Measurements from ENCODE around the gene EPB41L2. TPM values are rescaled to one million over a fixed set of nuclear protein-coding genes. Genes with fewer than 3 reads are reported as not detected.

EPB41L2 gene
- total and polyA plus RNA-seq, 10 donors, result 19.3 to 210 (median 123) TPM

DNA sequence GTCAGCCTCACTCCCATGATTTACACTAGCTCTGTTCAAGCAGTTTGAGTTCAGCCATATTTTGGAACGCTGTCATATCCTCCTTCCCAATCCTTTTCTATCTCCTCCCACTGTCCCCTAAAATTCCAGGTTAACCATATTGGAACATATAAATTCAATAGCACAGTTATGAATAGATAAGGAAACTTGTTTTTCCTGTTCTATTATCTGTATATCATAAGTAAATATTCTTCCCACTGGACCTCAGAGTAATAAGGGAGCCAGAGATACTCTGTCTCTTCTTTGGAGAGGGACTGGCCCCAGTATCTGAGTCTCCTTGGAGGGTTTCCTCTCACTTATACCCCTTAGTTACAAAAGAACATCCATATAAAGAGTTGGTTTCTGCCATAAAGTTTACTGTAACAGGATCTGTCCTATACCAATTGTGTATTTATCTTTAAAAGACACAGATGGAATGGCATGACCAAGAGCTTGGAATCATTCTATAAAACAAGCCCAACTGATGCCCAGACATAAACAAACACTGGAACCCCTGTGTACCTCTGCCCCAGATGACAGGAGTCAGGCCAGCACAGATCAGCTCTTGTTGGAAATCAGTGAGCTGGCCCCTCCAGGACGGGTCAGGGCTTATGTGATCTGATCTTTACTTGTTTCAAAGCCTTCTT, 67.1 kb downstream of the EPB41L2 start:
- WGBS, 5 donors, result 88 to 97% (median 92%) methylated on average over 2 of the region's 2 CpGs
- Histone ChIP-seq H3K36me3 (no peaks in the 10 kb centered on the region), H3K27me3 (replicated peaks in 1 of 7) (no peaks in the 10 kb centered on the region), H3K4me1 (peaks cover 0 to 12% (median 2%) of the 10 kb centered on the region in 6 donors), H3K9me3 (no peaks in the 10 kb centered on the region), H3K4me3 (no peak overlapping the region), H3K27ac (no peak overlapping the region)
- intact Hi-C loops (cut with DNase I; ENCODE audit: low total_unique reads), result no loop called here
- no peak for DNase-seq
- TF ChIP-seq POLR2A (IDR thresholded peaks at IDR 0.05), result no peak
- TF ChIP-seq, protein P1, sequence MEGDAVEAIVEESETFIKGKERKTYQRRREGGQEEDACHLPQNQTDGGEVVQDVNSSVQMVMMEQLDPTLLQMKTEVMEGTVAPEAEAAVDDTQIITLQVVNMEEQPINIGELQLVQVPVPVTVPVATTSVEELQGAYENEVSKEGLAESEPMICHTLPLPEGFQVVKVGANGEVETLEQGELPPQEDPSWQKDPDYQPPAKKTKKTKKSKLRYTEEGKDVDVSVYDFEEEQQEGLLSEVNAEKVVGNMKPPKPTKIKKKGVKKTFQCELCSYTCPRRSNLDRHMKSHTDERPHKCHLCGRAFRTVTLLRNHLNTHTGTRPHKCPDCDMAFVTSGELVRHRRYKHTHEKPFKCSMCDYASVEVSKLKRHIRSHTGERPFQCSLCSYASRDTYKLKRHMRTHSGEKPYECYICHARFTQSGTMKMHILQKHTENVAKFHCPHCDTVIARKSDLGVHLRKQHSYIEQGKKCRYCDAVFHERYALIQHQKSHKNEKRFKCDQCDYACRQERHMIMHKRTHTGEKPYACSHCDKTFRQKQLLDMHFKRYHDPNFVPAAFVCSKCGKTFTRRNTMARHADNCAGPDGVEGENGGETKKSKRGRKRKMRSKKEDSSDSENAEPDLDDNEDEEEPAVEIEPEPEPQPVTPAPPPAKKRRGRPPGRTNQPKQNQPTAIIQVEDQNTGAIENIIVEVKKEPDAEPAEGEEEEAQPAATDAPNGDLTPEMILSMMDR (IDR thresholded peaks at IDR 0.05 in 8 of 11, conservative IDR thresholded peaks at IDR 0.05 in 3 of 11), result no peak
- TF ChIP-seq POLR2AphosphoS5 (IDR thresholded peaks at IDR 0.05), result no peak

DNA sequence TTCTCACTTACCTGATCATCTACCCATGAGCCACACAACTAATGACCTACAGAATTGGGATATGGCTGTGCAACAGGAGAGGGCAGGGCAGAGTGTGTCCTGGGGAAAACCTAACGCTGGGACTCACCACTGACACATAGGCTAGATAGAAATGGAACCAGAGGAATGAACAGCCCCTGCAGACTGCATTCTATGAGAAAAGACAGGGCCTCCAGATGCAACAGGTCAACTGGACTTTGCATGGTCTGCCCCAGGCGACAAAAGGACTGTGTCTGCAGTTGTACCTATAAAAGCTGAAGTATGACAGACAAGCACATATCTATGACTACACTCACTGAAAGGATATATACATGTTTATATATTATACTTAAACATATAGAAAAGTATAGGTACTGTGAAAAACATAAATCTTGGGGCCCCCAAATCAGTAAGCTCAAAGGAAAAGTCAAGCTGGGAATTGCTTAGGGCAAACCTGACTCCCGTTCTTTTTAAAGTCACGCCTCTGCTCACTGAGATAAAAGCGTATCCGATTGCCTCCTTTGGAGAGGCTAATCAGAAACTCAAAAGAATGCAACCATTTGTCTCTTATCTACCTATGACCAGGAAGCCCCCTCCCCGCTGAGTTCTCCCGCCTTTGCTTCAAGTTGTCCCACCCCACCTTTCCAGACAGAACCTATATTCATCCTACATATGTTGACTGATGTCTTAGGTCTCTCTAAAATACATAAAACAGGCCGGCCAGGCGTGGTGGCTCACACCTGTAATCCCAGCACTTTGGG, 68.5 kb downstream of the EPB41L2 start:
- intact Hi-C loops (cut with DNase I; ENCODE audit: low total_unique reads), result no loop called here
- H3K27me3 ChIP-seq (replicated peaks in 1 of 7), result no peaks in the 10 kb centered on the region
- DNase-seq, result no peak
- no peak overlapping the region for H3K4me3 ChIP-seq
- peaks cover 0 to 12% (median 2%) of the 10 kb centered on the region in 6 donors for H3K4me1 ChIP-seq
- peak overlapping the region in 5 of 8 donors; percentile 21 to 60 (median 45) for H3K27ac ChIP-seq
- no peaks in the 10 kb centered on the region for H3K36me3 ChIP-seq
- WGBS, 5 donors, result 90 to 99% (median 95%) methylated on average over 10 of the region's 10 CpGs
- no peaks in the 10 kb centered on the region for H3K9me3 ChIP-seq
- TF ChIP-seq POLR2AphosphoS5 (IDR thresholded peaks at IDR 0.05), result no peak
- TF ChIP-seq POLR2A (IDR thresholded peaks at IDR 0.05), result no peak
- TF ChIP-seq, protein P1 (IDR thresholded peaks at IDR 0.05 in 8 of 11, conservative IDR thresholded peaks at IDR 0.05 in 3 of 11), result no peak

DNA sequence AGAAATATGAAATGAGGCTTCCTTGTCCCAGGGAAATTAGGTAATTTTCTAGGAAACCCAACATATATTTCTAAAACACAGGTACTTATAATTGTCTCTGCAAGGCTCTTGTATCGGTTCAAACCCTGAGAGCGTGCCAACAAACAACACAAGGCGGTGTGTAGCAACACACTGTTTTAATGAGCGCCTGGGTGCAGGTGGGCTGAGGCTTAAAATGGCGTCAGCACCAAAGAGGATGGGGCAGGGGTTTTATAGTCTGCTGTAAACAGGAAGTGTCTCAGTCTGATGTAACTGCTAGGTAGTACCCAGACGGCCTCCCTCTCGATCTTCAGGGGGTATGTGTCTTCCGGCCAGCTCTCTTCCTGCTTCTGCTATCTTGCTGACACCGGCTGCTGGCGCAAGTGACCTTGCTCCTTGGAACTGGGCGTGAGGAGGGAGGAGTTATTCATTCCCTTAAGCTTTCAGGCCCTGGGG, 69.7 kb downstream of the EPB41L2 start:
- DNase-seq, result no peak
- H3K36me3 ChIP-seq, result no peaks in the 10 kb centered on the region
- peak overlapping the region in 6 of 8 donors; percentile 21 to 60 (median 42) for H3K27ac ChIP-seq
- intact Hi-C loops (cut with DNase I; ENCODE audit: low total_unique reads), result no loop called here
- H3K4me3 ChIP-seq, result no peak overlapping the region
- no peaks in the 10 kb centered on the region for H3K27me3 ChIP-seq (replicated peaks in 1 of 7)
- TF ChIP-seq, protein P1 (IDR thresholded peaks at IDR 0.05 in 8 of 11, conservative IDR thresholded peaks at IDR 0.05 in 3 of 11), result no peak
- peak in 2 of 3 donors; percentile 52 to 57 for TF ChIP-seq POLR2AphosphoS5 (IDR thresholded peaks at IDR 0.05)
- no peak for TF ChIP-seq POLR2A (IDR thresholded peaks at IDR 0.05)
- WGBS, 5 donors, result 64 to 82% (median 73%) methylated on average over 11 of the region's 11 CpGs
- H3K9me3 ChIP-seq, result no peaks in the 10 kb centered on the region
- H3K4me1 ChIP-seq, result peaks cover 0 to 12% (median 2%) of the 10 kb centered on the region in 6 donors

Data from spleen (tissue), 11 donors.